ENCODE data around the gene PEPD.

Gene PEPD

GRCh38 chr19:33346665-33347064 lies 174.9 kb downstream of the PEPD start:
- TF ChIP-seq, protein P1, sequence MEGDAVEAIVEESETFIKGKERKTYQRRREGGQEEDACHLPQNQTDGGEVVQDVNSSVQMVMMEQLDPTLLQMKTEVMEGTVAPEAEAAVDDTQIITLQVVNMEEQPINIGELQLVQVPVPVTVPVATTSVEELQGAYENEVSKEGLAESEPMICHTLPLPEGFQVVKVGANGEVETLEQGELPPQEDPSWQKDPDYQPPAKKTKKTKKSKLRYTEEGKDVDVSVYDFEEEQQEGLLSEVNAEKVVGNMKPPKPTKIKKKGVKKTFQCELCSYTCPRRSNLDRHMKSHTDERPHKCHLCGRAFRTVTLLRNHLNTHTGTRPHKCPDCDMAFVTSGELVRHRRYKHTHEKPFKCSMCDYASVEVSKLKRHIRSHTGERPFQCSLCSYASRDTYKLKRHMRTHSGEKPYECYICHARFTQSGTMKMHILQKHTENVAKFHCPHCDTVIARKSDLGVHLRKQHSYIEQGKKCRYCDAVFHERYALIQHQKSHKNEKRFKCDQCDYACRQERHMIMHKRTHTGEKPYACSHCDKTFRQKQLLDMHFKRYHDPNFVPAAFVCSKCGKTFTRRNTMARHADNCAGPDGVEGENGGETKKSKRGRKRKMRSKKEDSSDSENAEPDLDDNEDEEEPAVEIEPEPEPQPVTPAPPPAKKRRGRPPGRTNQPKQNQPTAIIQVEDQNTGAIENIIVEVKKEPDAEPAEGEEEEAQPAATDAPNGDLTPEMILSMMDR (IDR thresholded peaks at IDR 0.05; ENCODE audit: extremely low read depth, missing control alignments), result no peak

DNA sequence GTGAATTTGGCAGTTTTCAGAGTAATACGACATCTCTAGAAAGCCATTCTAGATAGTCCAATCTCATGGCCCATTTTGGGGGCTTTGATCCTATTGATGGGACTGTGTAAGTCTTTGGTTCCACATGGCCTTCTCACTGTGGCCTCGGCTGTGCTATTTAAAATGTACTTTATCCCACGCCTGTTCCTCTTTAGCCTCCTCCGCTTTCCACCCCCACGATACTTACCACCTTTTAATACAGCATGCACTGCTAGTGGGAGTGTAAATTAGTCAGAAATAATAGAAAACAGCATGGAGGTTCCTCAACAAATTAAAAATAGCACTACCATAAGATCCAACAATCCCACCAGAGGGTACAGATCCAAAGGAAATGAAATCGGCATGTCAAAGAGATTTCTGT lies 176.4 kb downstream of the PEPD start:
- DNase-seq (ENCODE audit: low spot score), result no peak
- TF ChIP-seq, protein P1 (IDR thresholded peaks at IDR 0.05; ENCODE audit: extremely low read depth, missing control alignments), result no peak

More at GRCh38 chr19:33346665-33347064, 174.9 kb downstream of the PEPD start:
- no peak for DNase-seq (ENCODE audit: low spot score)

- no peak for DNase-seq (ENCODE audit: low spot score)
- TF ChIP-seq, protein P1 (IDR thresholded peaks at IDR 0.05; ENCODE audit: extremely low read depth, missing control alignments), result no peak
Measured at GRCh38 chr19:33344573-33344925, 177.0 kb downstream of the PEPD start.

GRCh38 chr19:33343859-33344572 lies 177.6 kb downstream of the PEPD start:
- TF ChIP-seq, protein P1 (IDR thresholded peaks at IDR 0.05; ENCODE audit: extremely low read depth, missing control alignments), result no peak
- DNase-seq (ENCODE audit: low spot score), result no peak

GRCh38 chr19:33343301-33343700 lies 178.3 kb downstream of the PEPD start:
- no peak for DNase-seq (ENCODE audit: low spot score)
- TF ChIP-seq, protein P1 (IDR thresholded peaks at IDR 0.05; ENCODE audit: extremely low read depth, missing control alignments), result no peak

DNA sequence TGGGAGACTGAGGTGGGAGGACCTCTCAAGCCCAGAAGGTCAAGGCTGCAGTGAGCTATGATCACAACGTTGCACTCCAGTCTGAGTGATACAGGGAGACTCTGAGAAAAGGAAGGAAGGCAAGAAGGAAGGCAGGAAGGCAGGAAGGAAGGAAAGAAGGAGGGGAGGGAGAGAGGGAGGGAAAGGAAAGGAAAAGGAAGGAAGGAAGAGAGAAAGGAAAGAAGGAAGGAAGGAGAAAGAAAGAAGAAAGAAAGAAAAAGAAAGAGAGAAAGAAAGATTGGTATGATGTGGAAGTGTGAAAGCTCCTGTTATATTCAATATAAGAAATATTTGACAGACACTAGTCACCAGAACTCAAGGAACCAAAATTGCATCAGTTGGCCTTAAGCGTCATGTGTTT lies 180.6 kb downstream of the PEPD start:
- TF ChIP-seq, protein P1 (IDR thresholded peaks at IDR 0.05; ENCODE audit: extremely low read depth, missing control alignments), result no peak
- no peak for DNase-seq (ENCODE audit: low spot score)

GRCh38 chr19:33339016-33339984 lies 182.3 kb downstream of the PEPD start:
- no peak for DNase-seq (ENCODE audit: low spot score)
- TF ChIP-seq, protein P1 (IDR thresholded peaks at IDR 0.05; ENCODE audit: extremely low read depth, missing control alignments), result no peak
